Endometrial microvascular endothelial cells (primary cell): ENCODE data around the gene IL1F10. TPM values are rescaled to one million over a fixed set of nuclear protein-coding genes. Genes with fewer than 3 reads are reported as not detected.

Source experiments
- in situ Hi-C: cut with HindIII; loops from 2 replicates; pipeline ENCODE4 v1.10.0; 2017; ENCODE audit warnings: low sequenced_read_pairs, low pct_unique_long_range_greater_than_20kb; ENCODE audit errors: inconsistent ontology term
- total RNA-seq: library from RNA; depleted of rRNA; stranded (reverse); fragments of >200 nt; gene quantifications from one replicate; pipeline ENCODE4 v1.2.3, GENCODE V29; 2015; ENCODE audit errors: inconsistent ontology term

IL1F10 gene, protein sequence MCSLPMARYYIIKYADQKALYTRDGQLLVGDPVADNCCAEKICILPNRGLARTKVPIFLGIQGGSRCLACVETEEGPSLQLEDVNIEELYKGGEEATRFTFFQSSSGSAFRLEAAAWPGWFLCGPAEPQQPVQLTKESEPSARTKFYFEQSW
- total RNA-seq = not detected

DNA sequence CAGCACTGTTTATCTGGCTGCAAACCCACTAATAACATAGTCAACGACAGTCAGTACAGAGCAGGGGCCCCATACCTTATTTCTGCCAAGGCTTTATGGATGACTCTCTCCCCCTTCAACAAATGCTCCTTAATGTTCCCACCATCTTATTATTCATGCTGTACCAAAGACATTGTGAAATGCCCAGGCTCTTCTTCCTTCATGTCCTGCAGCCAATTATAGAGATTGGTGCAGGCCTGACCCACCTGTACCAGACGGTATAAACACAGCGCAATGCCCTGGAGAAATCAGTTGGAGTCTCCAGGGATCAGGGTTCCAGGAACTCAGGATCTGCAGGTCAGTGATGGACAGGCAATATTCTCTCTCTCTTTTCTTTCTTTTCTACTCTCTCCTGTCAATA, at the start of gene IL1F10:
TSS of gene IL1F10 (plus strand) at position 290 of the 400 bp plus-strand sequence. CDS start 4,769 bp downstream, outside the sequence.
- in situ Hi-C loops = no loop called here

DNA sequence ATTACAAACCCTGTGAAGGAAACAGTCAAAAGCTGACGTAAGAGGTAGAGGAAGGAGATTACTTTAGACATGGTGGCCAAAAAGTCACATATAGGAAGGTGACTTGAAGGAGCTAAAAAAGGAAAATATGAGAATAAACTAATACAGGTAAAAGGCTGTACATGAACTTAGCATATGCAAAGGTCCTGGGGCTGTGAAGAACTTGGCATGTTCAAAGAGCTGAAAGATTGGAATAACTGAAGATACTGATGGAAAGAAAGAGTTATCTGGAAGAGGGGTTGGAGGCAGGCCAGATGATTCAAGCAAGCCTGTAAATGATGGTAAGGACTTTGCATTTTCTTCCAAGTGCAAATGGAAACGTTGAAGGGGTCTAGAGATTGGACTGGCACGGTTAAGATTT, 49.3 kb upstream of the IL1F10 start:
- in situ Hi-C loops = no loop called here

DNA sequence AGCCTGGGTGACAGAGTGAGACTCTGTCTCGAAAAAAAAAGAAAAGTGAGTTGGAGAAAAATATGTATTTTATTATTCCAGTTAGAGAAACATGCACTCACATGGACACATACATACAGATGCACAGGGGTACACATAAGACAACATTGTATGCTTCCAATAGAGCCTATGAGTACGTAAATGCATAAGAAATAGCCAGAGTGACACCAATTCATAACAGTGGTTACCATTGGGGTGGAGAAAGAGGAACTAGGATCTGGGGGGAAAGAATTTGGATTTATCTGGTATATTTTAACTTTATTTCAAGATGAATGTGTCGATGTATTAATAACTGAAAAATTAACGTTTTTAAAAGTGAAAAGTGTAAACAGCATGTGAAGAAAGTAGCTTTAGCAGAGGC, 46.5 kb upstream of the IL1F10 start:
- in situ Hi-C loops = no loop called here

DNA sequence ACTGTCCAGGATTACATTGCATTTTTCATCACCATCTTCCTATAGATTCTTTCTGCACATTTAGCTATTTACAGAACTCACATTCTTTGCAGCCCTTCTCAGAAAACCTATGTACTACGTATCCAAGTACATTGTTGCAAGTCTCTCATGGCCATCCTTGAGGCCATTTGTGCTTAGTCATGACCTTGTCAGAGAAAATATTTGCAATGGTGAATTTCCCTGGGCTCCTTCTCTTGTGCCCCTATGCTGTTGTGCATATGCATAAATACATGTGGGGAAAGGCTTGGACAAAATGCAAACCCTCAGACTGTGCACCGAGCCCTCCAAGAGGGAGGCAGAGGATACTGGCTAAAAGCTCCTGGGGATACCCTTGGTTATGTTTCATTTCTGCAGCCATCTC, 43.0 kb upstream of the IL1F10 start:
- in situ Hi-C loops = no loop called here

DNA sequence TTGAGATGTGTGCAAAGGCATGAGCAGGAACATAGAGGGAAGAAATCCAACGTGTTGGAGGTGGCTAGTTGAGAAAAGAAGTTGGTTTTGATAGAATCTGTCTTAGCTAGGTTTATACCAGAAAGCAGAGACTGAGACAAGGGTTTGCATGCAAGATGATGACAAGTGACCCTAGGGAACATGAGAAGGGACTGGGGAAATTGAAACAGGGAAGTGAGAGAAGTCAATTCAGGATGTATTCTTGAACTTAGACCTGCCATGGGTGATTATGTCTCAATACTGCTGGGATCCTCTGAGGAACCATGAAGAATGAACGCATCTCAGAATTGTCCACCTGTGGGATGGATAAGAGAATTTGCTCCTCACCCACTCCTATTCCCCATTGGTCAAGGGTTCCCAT, 42.0 kb upstream of the IL1F10 start:
- in situ Hi-C loops = no loop called here

DNA sequence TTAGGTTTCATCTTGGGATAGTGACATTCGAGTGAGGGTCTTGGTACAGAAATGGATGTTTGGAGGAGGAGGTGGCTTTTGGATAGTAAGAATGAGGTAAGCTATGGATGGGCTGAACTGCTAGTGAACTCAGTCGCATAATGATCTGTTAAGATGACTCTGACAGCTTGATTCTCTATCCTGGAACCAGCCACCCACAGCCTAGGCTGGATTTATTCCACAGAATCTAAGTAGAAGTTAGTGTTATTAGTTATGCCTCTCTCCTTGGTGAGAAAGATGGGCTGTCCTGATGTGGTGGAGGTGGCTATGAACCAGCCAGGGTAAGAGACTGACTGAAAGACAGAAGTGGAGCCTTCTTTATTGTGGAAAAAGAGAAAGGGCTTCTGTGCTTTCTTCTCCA, 40.1 kb upstream of the IL1F10 start:
- in situ Hi-C loops = no loop called here

DNA sequence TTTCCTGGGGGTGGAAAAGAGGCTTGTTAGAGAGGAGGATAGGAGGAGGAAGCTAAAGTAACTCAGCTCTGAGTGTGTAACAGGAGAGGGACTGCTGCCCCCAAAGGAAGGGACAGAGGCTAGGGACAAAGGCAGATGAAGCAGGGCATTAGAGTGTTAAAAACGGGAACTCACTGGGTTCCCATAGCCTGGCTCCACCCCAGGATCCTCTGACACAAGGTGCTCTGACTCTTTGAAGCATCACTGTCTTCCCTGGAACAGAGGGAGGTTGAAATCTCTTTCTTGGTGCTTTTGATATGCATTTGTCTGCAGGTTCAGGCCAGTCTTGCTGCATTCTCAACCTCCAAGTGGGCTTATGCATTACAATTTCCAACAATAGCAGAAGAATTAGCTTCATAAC, 39.7 kb upstream of the IL1F10 start:
- in situ Hi-C loops = no loop called here

DNA sequence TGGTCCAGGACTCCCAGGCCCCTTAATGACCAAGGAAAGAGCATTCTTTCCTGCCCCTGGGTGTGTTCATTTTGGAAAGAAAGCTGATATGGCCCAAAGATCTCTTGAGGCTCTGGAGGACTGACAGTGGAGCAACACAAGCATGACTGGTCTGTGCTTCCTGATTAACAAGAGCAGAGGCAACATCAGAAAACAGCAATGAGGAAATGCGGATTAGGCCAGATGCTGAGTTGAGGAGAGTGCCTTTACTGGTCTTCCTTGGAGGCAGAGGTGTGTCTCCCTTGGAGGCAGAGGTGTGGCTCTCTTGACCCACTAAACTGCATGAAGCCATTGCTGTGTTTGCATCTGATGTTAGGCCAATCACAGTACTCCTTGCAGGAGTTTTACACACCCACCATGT, 35.0 kb upstream of the IL1F10 start:
- in situ Hi-C loops = no loop called here

DNA sequence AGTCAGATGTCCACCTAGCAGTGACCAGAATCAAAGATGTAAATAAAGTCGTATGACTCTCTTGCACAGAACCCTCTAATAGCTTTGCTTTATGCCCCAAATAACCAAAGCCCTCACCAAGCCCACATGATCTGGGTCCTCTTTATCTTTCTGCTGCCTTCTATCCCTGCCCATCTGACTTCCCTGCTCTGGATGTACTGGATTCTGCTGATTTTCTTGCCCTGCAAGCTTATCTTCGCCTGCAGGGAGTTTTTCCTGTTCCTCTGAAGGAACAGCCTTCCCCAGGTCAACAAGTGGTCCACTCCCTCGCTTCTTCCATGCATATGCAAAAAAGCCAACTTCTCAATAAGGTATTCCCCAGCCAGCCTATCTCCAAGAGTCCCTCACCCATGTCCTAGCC, 33.8 kb upstream of the IL1F10 start:
- in situ Hi-C loops = no loop called here

DNA sequence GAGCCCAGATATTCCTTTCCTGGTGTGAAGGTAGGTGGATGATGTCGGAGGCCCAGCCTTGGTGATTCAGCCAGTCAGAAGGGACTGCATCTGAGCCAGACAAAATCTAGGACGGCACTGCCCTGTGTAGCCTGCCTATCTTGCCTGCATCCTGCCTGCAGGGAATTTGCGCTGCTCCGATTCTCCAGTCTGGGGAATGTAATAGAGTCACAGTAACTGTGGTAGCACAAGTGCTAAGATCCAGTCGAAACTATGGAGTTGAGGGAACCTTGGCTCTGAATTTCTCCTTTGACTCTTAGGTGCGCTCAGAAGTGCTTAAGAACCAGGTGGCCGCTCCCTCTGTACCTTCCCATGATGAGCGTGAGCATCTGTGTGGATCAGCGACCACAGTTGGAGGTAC, 31.0 kb upstream of the IL1F10 start:
- in situ Hi-C loops = no loop called here

DNA sequence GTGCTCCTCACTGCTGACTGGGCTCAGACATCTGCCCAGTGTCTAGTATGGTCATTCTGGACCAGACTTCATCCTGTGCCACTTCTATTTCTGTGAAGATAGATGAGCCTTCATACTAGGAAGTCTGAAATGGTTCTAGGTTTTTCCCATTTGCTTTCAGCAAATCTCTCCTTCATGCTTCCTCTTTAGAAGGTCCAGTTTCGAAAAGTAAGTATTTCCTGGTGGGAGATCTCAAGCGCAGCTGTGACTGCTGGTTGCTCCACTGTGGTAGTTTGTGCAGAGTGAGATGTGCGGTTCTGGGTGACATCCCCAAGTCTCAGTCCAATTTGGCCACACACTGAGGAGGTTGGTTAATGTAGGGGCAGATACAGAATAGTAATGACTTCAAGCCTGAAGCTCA, 29.5 kb upstream of the IL1F10 start:
- in situ Hi-C loops = no loop called here

DNA sequence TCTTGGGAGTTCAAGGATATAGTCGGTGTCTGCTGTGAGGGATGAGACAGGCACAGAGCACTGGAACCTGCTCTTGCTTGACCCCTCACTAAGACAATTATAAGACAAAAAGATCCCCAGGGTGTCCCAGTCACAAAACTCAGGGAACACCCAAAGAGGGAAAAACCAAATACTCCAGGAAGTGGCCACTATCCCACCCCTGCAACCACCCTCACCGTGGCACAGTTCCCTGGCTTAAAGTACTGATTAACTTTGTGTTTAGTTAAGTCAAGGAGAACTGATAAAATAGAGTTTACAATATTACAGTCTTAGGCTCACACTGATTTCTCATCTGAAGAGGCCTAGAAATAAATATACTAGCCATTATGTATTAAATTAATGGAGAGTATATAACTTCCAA, 28.6 kb upstream of the IL1F10 start:
- in situ Hi-C loops = no loop called here

DNA sequence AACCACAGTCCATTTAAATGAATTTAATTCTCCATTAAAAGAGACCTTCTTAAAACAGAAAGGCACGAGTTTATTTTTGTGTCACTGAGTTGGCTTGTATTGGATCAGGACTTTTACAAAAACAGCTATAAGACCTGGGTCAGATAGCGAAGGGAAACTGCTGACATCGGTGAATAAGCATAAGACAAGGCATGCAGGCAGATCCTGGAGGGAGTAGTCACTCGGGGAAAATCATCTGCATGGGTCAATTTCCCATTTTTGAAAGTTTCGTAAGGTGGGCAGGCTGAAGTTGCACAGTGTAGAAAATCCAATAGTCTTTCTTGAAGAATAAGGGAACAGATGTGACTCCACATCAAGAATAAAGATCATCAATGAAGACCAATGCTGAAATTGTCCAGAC, 28.1 kb upstream of the IL1F10 start:
- in situ Hi-C loops = no loop called here

DNA sequence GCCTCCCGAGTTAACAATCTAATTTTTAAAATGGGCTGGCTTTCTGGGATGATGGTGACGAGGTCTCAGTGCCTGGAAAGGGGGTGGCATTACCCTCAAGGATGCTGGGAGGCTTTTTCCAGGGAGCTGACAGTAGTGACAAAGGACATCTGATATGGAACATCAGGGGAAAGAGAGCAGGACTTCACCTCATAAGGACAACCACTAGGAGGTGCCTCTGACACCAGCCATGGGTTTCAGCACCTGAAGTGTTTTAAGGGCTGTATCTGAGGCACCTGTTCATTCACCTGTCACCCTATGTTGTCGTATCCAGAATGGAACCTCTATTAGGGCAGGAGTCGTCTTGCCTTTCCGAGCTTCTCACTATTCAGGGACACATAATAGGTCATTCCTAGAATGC, 25.9 kb upstream of the IL1F10 start:
- in situ Hi-C loops = no loop called here

DNA sequence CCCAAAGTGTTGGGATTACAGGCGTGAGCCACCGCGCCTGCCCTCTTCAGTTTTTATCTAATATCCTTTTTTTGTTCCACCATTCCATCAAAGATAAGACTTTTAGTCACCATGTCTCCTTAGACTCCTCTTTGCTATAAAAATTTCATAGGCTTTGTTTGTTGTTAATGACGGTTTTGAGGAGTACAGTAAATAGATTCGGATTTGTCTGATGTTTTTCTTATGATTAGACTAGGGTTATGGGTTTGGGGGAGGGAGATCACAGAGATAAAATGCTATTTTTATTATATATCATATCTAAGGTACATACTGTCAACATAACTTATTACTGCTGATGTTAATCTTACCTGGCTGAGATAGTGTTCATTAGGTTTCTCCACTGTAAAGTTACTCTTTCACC, 21.3 kb upstream of the IL1F10 start:
- in situ Hi-C loops = no loop called here

DNA sequence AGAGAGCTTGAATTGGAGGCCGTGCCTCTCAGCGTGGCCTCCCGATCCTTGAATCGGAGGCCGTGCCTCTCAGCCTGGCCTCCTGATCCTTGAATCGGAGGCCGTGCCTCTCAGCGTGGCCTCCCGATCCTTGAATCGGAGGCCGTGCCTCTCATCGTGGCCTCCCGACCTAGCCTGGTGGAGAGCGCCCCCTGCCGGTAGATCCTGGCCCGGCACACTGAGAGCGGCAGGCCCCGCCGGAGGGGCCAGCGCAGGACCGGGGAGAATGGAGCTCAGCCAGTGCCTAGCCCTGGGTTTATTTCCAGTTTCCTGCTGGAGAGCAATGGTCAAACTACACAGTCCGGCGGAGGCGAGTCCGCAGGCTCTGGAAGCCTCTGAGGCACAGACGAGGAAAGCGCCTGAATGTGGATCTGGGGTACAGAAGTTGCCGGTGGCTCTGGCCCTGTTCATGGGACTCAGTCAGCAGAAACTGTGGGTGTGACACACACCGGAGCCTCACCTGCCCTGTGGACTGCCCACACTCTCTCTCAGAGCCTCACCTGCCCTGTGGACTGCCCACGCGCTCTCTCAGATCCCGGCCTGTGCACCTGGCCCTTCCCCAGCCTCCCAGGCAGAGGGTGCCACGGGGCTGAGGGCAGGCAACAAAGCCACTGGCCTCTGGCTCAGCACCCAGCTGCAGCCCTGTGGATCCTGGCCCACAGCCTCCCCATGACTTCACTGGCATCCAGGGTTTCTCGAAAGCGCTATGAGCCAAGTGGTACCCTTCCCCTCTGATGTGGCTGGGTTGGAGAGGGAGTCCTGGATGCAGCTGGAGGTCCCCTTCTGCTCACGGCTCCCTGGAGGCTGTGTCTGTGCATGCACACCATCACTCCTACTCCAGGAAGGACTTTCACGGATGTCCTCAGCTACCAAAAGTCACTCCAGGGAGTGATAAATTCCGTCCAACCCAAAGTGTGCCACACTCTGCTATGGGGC, 16.6 kb upstream of the IL1F10 start:
- in situ Hi-C loops = no loop called here

DNA sequence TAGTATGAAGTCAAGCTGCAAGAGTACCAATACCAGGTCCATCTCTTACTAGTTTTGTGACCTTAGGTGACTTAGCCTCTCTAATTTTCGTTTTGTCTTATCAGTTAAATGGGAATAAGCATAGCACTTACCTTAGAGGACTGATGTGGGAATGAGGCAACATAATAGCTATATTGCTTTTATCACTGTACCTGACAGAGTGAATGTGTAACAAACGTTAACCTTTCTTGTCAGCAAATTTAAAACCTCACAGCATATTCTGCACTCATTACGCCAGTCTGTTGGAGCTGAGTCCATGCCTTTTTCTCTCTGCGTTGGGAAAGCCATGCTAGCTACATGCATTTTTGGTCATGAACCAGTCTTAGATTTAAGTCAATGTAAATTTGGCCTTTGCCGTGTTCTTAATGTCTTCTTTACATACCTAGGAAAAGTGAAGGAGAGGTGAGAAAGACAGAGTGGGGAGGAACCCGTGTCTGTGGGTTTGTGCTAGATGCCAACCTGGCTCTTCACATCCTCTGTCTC, 15.3 kb upstream of the IL1F10 start, which contains the start of gene IL36B:
TSS of gene IL36B (minus strand) at position 472 of the 522 bp plus-strand sequence.
- in situ Hi-C loops = no loop called here

DNA sequence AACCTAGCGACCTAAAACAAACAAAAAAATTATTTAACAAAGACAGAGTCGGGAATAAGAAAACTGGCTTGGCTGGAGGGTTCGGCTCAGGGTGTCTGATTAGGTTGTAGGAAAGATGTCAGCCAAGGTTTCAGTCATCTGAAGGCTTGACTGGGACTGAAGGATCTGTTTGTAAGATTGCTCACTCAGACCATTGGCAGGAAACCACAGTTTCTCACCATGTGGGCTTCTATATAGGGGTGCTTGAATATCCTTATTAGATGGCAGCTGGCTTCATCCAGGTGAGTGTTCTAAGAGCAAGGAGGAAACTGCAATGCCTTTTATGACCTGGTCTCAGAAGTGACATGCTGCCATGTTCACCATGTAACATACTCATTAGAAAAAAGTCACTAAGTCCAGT, 14.1 kb upstream of the IL1F10 start:
- in situ Hi-C loops = no loop called here

DNA sequence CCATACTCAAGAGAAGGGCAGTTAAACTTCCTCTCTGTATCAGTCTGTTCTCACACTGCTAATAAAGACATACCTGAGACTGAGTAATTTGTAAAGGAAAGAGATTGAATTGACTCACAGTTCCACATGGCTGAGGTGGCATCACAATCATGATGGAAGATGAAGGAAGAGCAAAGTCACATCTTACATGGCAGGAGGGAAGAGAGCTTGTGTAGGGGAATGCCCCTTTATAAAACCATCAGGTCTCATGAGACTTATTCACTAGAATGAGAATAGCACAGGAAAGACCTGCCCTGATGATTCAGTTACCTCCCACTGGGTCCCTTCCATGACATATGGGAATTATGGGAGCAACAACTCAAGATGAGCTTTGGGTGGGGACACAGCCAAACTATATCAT, 13.7 kb upstream of the IL1F10 start:
- in situ Hi-C loops = no loop called here

DNA sequence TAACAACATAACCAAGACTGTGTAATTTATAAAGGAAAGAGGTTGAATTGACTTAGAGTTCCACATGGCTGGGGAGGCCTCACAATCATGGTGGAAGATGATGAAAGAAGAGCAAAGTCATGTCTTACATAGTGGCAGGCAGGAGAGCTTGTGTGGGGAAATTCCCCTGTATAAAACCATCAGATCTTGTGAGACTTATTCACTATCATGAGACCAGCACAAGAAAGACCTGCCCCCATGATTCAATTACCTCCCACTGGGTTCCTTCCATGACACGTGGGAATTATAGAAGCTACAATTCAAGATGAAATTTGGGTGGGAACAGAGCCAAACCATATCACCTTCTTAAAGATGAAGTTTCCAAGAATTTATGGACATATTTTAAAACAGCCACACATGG, 11.2 kb upstream of the IL1F10 start:
- in situ Hi-C loops = no loop called here
